Measurements from ENCODE around the gene GALNT8.

GALNT8 gene

GRCh38 chr12:4812624-4813327, 92.6 kb downstream of the GALNT8 start:
- no peaks in the 10 kb centered on the region for H4K20me1 ChIP-seq (ENCODE audit: insufficient read depth, low read length, poor library complexity, severe bottlenecking)
- H3K4me1 ChIP-seq (ENCODE audit: insufficient read depth, low read length, poor library complexity, severe bottlenecking) = peaks cover 11% of the 10 kb centered on the region
- no peak overlapping the region for H3K4me2 ChIP-seq (ENCODE audit: low read depth, low read length, poor library complexity, severe bottlenecking)
- no peaks in the 10 kb centered on the region for H3K9me2 ChIP-seq (replicated peaks; ENCODE audit: low read depth, low read length)
- H2AFZ ChIP-seq (ENCODE audit: low read length) = no peak overlapping the region
- no peaks in the 10 kb centered on the region for H3K36me3 ChIP-seq (ENCODE audit: insufficient read depth, low read length)
- no peaks in the 10 kb centered on the region for H3F3A ChIP-seq (ENCODE audit: low read depth)
- H3K9me3 ChIP-seq (ENCODE audit: insufficient read depth, low read depth, low read length) = no peaks in the 10 kb centered on the region
- no peaks in the 10 kb centered on the region for H3K27me3 ChIP-seq (ENCODE audit: insufficient read depth, low read length, poor library complexity, severe bottlenecking)
- TF ChIP-seq CTCF (conservative IDR thresholded peaks at IDR 0.05; ENCODE audit: low read length) (no peak), EZH2phosphoT487 (IDR thresholded peaks at IDR 0.05; ENCODE audit: borderline replicate concordance) (no peak)
- H3K4me3 ChIP-seq (ENCODE audit: low read length, poor library complexity, severe bottlenecking) = no peak overlapping the region
- no peak overlapping the region for H3K9ac ChIP-seq (ENCODE audit: low read depth, low read length, poor library complexity, severe bottlenecking)
- no peaks in the 10 kb centered on the region for H3K79me2 ChIP-seq (ENCODE audit: insufficient read depth, low read length)

- Histone ChIP-seq H3K4me1 (ENCODE audit: insufficient read depth, low read length, poor library complexity, severe bottlenecking) (peaks cover 6% of the 10 kb centered on the region), H3F3A (ENCODE audit: low read depth) (no peaks in the 10 kb centered on the region), H3K27me3 (ENCODE audit: insufficient read depth, low read length, poor library complexity, severe bottlenecking) (no peaks in the 10 kb centered on the region), H2AFZ (ENCODE audit: low read length) (no peak overlapping the region), H3K9me2 (replicated peaks; ENCODE audit: low read depth, low read length) (no peaks in the 10 kb centered on the region), H4K20me1 (ENCODE audit: insufficient read depth, low read length, poor library complexity, severe bottlenecking) (no peaks in the 10 kb centered on the region), H3K36me3 (ENCODE audit: insufficient read depth, low read length) (no peaks in the 10 kb centered on the region), H3K9me3 (ENCODE audit: insufficient read depth, low read depth, low read length) (no peaks in the 10 kb centered on the region), H3K9ac (ENCODE audit: low read depth, low read length, poor library complexity, severe bottlenecking) (no peak overlapping the region), H3K4me2 (ENCODE audit: low read depth, low read length, poor library complexity, severe bottlenecking) (no peak overlapping the region), H3K4me3 (ENCODE audit: low read length, poor library complexity, severe bottlenecking) (no peak overlapping the region), H3K79me2 (ENCODE audit: insufficient read depth, low read length) (no peaks in the 10 kb centered on the region)
- TF ChIP-seq CTCF (conservative IDR thresholded peaks at IDR 0.05; ENCODE audit: low read length) = no peak
- no peak for TF ChIP-seq EZH2phosphoT487 (IDR thresholded peaks at IDR 0.05; ENCODE audit: borderline replicate concordance)
Measured at GRCh38 chr12:4813741-4814140, 93.5 kb downstream of the GALNT8 start.

GRCh38 chr12:4814485-4814884, 94.3 kb downstream of the GALNT8 start:
- Histone ChIP-seq H3K4me2 (ENCODE audit: low read depth, low read length, poor library complexity, severe bottlenecking) (no peak overlapping the region), H3K36me3 (ENCODE audit: insufficient read depth, low read length) (no peaks in the 10 kb centered on the region), H3K9ac (ENCODE audit: low read depth, low read length, poor library complexity, severe bottlenecking) (no peak overlapping the region), H2AFZ (ENCODE audit: low read length) (no peak overlapping the region), H3K27me3 (ENCODE audit: insufficient read depth, low read length, poor library complexity, severe bottlenecking) (no peaks in the 10 kb centered on the region), H3F3A (ENCODE audit: low read depth) (no peaks in the 10 kb centered on the region), H3K9me2 (replicated peaks; ENCODE audit: low read depth, low read length) (no peaks in the 10 kb centered on the region), H3K9me3 (ENCODE audit: insufficient read depth, low read depth, low read length) (no peaks in the 10 kb centered on the region), H4K20me1 (ENCODE audit: insufficient read depth, low read length, poor library complexity, severe bottlenecking) (no peaks in the 10 kb centered on the region), H3K79me2 (ENCODE audit: insufficient read depth, low read length) (no peaks in the 10 kb centered on the region), H3K4me3 (ENCODE audit: low read length, poor library complexity, severe bottlenecking) (no peak overlapping the region), H3K4me1 (ENCODE audit: insufficient read depth, low read length, poor library complexity, severe bottlenecking) (peaks cover 6% of the 10 kb centered on the region)
- TF ChIP-seq CTCF (conservative IDR thresholded peaks at IDR 0.05; ENCODE audit: low read length) (no peak), EZH2phosphoT487 (IDR thresholded peaks at IDR 0.05; ENCODE audit: borderline replicate concordance) (no peak)
